ENCODE results near the gene PBX3.

Gene PBX3

DNA sequence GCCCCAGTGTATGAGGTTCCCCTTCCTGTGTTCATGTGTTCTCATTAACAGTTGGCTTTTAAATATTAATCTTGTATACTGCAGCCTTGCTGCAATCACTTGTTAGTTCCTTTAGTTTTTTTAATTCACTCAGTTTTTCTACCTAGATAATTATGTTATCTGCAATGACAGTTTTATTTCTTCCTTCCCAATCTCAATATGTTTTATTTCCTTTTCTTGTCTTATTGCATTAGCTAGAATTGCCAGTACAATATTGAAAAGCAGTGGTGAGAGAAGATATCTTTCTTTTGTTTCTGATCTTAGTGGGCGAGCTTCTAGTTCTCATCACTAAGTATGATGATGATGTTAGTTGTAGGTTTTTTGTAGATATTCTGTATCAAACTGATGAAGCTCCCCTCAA, 232.2 kb downstream of the PBX3 start:
- DNase-seq (ENCODE audit: low read depth), result no peak

DNA sequence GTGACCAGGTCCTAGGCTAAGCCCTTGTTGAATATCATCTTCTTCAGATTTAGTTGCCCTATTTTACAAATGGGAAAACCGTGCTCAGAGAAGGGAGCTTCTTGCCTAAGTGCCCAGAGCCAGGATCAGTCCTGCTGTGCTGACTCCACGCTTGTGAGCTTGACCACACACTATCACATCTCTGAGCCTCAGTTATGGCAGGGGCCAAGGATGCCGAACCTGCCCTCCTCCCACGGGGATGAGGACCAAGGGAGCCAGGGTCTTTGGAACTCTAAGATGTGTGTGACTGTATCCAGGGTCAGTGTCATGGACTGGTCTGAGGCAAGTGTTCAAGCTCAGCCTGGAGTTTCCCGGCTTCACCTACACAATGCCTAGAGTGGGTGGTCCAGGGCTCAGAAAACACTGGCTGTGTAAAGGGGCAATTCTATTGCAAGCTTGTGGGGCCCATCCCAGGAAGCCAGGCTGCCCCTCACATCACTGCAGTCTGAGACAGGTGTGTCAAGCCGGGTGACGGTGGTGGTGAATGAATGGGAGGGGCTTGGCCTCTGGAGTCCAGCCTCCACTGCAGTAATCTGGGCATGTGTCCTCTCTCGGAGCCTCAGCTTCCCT, 235.7 kb downstream of the PBX3 start:
- DNase-seq (ENCODE audit: low read depth), result no peak

DNA sequence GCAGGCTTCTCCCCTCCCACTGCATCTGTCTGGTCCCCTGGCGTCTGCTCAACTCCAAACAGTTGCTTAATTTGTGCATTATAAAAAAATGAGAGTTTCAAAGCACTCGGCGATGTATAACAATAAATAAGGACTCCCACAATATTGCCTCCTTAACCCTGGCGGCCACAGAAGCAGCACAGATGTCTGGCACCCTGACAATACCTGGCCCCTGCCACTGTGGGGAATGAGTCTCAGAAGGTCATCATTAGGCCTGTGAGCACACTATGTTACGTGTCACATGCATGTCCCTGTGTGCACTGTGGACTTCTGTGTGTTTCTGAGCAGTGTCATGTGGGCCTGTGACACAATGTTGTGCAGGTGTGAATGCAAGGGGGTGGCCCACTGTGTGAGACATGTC, 236.5 kb downstream of the PBX3 start:
- no peak for DNase-seq (ENCODE audit: low read depth)

DNA sequence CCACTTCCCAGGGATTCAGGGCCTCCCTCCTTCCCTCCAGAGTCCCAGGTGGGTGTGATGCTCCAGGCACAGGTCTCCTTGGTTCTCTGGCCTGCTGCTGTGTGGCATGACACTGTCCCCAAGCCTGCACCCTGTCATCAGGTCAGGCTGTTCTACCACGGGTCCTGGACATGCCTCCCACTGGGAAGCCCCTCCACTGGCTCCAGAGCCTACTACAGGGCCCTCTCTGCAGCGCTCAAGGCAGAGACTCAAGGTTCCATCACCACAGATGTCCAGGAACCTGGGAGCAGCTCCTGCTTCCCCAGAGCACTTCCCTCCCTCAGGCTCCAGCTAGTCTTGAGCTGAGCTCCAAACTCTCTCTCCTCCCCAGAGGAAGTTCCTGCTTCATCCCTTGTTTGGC, 237.3 kb downstream of the PBX3 start:
- DNase-seq (ENCODE audit: low read depth), result no peak

GRCh38 chr9:125985142-125985997, 238.2 kb downstream of the PBX3 start:
- DNase-seq (ENCODE audit: low read depth), result no peak

- DNase-seq (ENCODE audit: low read depth), result no peak
Measured at GRCh38 chr9:125985998-125986655, 239.0 kb downstream of the PBX3 start.

GRCh38 chr9:125986966-125987365, 239.8 kb downstream of the PBX3 start:
- DNase-seq (ENCODE audit: low read depth), result no peak

DNA sequence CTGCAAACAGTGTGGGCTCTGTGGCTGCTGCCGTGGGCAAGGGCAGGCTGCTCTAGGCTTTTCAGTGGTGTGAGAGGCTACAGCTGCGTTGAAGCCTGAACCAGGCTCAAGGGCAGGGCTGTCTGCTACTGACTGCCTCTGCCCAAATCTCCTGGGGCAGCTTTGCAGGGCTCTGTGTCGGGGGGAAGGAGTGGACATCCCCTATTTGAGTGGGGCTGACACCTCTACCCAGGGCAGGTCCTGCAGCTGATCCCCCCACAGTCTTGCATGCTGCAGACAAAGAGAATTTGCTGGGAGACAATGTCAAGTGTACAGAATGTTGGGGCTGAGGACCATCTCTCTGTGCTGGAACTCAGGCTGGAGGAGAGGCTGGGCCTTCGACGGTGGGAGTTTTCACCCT, 240.2 kb downstream of the PBX3 start:
- DNase-seq (ENCODE audit: low read depth), result no peak

- DNase-seq (ENCODE audit: low read depth), result no peak
Measured at GRCh38 chr9:125988479-125989050, 241.4 kb downstream of the PBX3 start.

DNA sequence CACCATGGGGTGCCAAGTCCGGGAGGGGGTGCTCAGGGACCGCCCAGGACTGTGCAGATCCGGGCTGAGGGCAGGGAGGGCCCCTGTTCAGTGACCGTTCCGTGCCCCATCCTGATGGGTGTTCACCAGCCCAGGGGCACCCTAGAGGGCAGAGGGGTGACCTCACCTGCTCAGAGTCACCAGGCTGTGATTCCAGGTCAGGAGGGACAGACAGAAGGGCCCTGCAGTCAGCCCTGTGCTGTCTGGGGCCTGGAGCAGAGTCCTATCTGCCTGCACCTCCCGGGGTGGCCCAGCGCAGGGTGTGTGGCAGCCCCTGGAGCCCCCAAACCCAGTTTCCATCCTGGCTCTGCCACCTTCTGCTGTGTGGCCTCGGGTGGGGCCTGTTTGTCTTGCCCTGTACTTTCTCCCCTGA, 241.9 kb downstream of the PBX3 start:
- no peak for DNase-seq (ENCODE audit: low read depth)

DNA sequence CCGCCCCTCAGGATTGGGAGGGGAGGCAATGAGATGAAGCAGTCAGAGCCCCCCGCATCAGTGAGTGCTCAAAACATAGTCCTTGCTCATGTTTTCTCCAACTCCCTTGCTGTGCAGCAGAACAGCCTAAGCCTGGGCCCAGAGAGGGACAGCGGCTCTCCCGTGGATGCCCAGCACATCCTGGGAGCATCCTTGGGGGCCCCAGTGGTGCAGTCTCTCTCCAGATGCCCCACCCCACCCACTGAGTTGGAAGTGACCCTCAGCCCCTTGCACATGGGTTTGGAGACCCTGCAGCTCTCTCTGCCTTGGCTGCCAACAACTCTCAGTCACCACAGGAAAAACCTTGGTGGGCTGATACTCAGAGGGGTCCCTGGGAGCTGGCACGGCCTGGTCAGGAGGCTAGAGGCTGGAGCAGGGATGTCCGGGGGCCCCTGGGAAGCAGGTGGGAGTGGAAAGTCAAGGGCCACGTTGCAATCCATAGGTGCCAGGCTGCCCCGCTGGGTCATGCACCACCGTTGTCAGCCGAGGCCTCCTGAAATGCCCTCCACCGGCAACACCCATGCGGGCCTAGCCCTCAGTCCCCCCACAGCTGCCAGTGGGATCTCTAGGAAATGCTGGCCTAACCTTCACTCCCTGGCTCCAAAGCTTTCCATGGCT, 242.5 kb downstream of the PBX3 start:
- no peak for DNase-seq (ENCODE audit: low read depth)

DNA sequence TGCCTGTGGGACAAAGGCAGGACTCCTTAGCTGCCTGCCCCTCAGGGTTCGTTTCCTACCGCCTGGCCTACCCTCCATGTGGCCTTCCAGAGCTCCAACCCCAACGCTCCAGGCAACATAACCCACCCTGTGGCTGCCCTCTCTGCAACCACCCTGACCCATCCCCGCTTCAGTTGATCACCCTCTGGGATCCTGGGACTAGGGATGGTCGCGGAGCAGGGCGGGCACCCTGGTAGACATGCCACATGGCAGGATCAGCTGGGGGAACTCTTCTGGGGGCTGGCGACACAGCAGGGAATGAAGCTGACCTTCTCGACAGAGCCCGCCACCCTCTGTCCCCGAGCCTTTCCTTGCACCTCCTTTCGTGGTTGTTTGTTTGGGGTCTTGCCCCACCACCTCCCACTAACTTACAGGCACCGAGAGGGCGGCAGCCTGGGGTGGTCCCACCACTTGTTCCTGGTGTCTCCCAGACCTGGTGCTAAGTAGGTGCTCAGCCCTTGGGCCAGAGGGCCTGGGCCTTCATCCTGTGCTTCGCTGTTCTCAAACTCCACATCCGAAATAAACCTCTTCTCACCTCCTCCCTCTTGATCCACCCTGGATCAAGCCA, 243.1 kb downstream of the PBX3 start:
- DNase-seq (ENCODE audit: low read depth), result no peak

DNA sequence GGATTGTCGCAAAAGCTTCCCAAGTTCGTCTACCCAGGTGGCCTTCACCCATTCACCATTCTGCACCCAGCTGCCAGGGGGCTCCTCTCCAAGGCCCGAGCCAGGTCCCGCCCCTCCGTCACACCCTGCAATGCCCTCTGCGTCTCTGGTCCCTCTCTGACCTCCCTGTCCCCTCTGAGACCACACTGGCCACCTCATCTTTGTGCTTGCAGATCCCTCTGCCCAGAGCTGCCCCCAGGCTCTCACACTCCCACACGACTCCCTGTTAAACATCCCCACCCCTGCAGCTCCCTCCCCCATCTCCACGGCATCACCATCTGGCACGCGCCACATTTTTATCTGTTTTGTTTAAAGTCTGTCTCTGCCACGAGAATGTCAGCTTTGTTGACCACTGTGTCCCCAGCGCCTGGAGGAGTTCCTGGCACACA, 243.6 kb downstream of the PBX3 start:
- no peak for DNase-seq (ENCODE audit: low read depth)

- no peak for DNase-seq (ENCODE audit: low read depth)
Measured at GRCh38 chr9:125991886-125992529, 244.8 kb downstream of the PBX3 start.

GRCh38 chr9:125992557-125992956, 245.4 kb downstream of the PBX3 start:
- DNase-seq (ENCODE audit: low read depth), result no peak

GRCh38 chr9:125993466-125993865, 246.3 kb downstream of the PBX3 start:
- no peak for DNase-seq (ENCODE audit: low read depth)

DNA sequence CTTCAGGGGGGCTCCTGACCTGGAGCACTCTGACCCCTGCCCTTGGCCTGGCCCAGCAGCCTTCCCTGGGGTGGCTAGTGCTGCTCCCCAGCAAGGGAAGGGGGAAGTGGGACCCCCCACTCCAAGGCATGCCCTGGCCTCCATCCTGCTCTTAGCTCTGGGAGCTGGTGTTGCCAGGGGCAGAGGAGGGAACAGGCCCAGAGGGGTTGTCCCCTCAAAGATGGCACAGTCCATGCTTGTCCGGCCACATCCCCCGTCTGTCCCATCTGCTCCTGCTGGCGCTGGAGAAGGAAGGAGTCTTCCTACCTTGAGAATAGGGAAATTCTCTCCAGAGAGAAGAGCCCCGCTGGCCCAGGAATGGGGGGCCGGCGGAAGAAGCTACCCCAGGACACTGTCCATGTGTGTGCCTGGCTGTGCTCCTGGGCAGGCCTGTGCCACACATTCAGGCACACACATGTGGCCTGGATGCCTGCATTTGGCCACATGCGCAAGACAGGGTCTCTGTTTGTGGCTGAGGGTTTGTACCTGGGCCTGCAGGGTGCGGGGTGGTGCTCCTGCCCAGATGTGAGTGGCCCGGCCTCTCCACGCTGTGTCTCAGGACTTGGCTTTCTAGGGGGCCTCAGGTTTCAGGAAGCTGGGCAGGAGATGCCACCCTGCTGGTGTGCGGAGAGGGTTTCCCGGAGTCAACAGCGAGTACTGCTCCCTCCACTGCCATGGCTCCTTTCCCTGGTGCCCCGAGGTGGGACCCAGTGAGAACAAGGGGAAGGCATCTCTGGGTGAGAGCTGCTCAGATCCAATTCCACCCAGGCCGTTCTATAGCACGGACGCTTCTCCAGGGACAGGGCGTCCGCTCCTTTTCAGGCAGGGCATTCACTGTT, 247.1 kb downstream of the PBX3 start:
- DNase-seq (ENCODE audit: low read depth), result no peak

GRCh38 chr9:125995006-125995405, 247.8 kb downstream of the PBX3 start:
- DNase-seq (ENCODE audit: low read depth), result no peak

GRCh38 chr9:125995706-125996105, 248.5 kb downstream of the PBX3 start:
- no peak for DNase-seq (ENCODE audit: low read depth)

GRCh38 chr9:125996791-125997190, 249.6 kb downstream of the PBX3 start:
- no peak for DNase-seq (ENCODE audit: low read depth)

Data from stimulated activated CD8-positive, alpha-beta memory T cell treated with anti-CD3 and anti-CD28 coated beads, Interleukin-4, amount 100 ng/mL, for 24 hours (primary cell).